GM12865 (cell line): ENCODE data around the gene EFHD2.
"Not testable (repeated sequence)": the region's sequence is repeated elsewhere in the genome, so short reads cannot be mapped to it uniquely, and the experiment has no call there.

ENCODE experiments used
- DNase-seq: peaks from one replicate; pipeline ENCODE4 v3.0.0; 2010; ENCODE audit warnings: low read depth
- H3K4me3 ChIP-seq: 2 replicates; pipeline ENCODE4 v1.5.1; 2011; ENCODE audit warnings: mild to moderate bottlenecking, low read depth, low read length, control low read depth
- CTCF ChIP-seq: IDR thresholded peaks from 2 replicates; pipeline ENCODE4 v1.5.1; 2011; ENCODE audit warnings: low read length, control low read depth, low read depth, inconsistent platforms; ENCODE audit not compliant: insufficient read depth; ENCODE audit errors: missing control alignments

Gene EFHD2

GRCh38 chr1:15465674-15466073 is 56.0 kb downstream of the EFHD2 start:
- H3K4me3 ChIP-seq, result no peak overlapping the region
- no peak for DNase-seq
- TF ChIP-seq CTCF, result no peak

GRCh38 chr1:15466955-15467625 is 57.4 kb downstream of the EFHD2 start:
- DNase-seq, H3K4me3 ChIP-seq: not testable (repeated sequence)

- DNase-seq, result no peak
- no peak for TF ChIP-seq CTCF
- no peak overlapping the region for H3K4me3 ChIP-seq
These were observed 58.5 kb downstream of the EFHD2 start for GRCh38 chr1:15468145-15468544.

GRCh38 chr1:15469361-15469760 is 59.7 kb downstream of the EFHD2 start:
- no peak for TF ChIP-seq CTCF
- no peak for DNase-seq

GRCh38 chr1:15469821-15470448 is 60.2 kb downstream of the EFHD2 start:
- DNase-seq, H3K4me3 ChIP-seq: not testable (repeated sequence)

More at GRCh38 chr1:15469361-15469760, 59.7 kb downstream of the EFHD2 start:
- no peak overlapping the region for H3K4me3 ChIP-seq

- not testable (repeated sequence) for DNase-seq, H3K4me3 ChIP-seq
These were observed 61.4 kb downstream of the EFHD2 start for GRCh38 chr1:15471067-15471466.

- peak; percentile 15 for DNase-seq
- not testable (repeated sequence) for H3K4me3 ChIP-seq
These were observed 62.0 kb downstream of the EFHD2 start for GRCh38 chr1:15471723-15472122.

GRCh38 chr1:15472587-15472986 is 62.9 kb downstream of the EFHD2 start:
- no peak for TF ChIP-seq CTCF
- DNase-seq, result no peak
- H3K4me3 ChIP-seq, result no peak overlapping the region

- DNase-seq, result no peak
- no peak within 1 kb of the TSS for H3K4me3 ChIP-seq
- no peak for TF ChIP-seq CTCF
These were observed 66.1 kb downstream of the EFHD2 start, which contains the start of gene CELA2B for GRCh38 chr1:15475752-15476314. TSS of gene CELA2B (plus strand) at chr1:15476104. CDS start at chr1:15476126, 22 bp downstream.
